Adrenal gland (tissue), 12 donors: ENCODE results near the gene SYT15. TPM values are rescaled to one million over a fixed set of nuclear protein-coding genes. Genes with fewer than 3 reads are reported as not detected.
A peak's percentile ranks its signal among the peaks of the same experiment; 100 is the strongest.

Source experiments
- DNase-seq, 7 donors: peaks; one replicate each; pipeline ENCODE4 v3.0.0-alpha.2; 2019 to 2020
- H3K27ac ChIP-seq, 5 donors: fragments of 200-600 bp; sonication (generic) in 4 of 5; 1 replicate in 3 of 5; 2 replicates in 2 of 5; pipeline versions ENCODE4 v1.5.1 to v1.8.0; 2016 to 2020; ENCODE audit warnings: mild to moderate bottlenecking in 1 of 5
- H3K27me3 ChIP-seq: fragments of 200-600 bp; 2 replicates; pipeline ENCODE4 v1.8.0; 2021
- H3K36me3 ChIP-seq, 2 donors: fragments of 200-600 bp; replicated peaks in 1 of 2; 1 replicate in 1 of 2; 2 replicates in 1 of 2; pipeline versions ENCODE4 v1.5.1 to v1.8.0; 2018 to 2022
- H3K4me1 ChIP-seq, 2 donors: fragments of 200-600 bp; replicated peaks in 1 of 2; 1 replicate in 1 of 2; 2 replicates in 1 of 2; pipeline versions ENCODE4 v1.5.1 to v1.8.0; 2018 to 2021
- H3K4me3 ChIP-seq, 4 donors: fragments of 200-600 bp; sonication (generic) in 3 of 4; one replicate each; pipeline ENCODE4 v1.5.1; 2016 to 2018
- H3K9me3 ChIP-seq, 3 donors: fragments of 200-600 bp; sonication (generic) in 1 of 3; replicated peaks in 1 of 3; 1 replicate in 2 of 3; 2 replicates in 1 of 3; pipeline versions ENCODE4 v1.5.1 to v1.8.0; 2016 to 2021
- POLR2A ChIP-seq, 2 donors: fragments of 450-650 bp; IDR thresholded peaks; one replicate each; pipeline ENCODE4 v1.6.1; 2017; ENCODE audit warnings: antibody characterized with exemption in 2 of 2, mild to moderate bottlenecking in 2 of 2, moderate library complexity in 1 of 2
- WGBS, 4 donors: extraction: QIAGEN DNeasy Blood & Tissue Kit in 2 of 4; methylation state at CpG; one replicate each; pipeline versions ENCODE4 v1.1.5 to v1.1.7; 2013 to 2017; 5-methylcytosine and 5-hydroxymethylcytosine counted together
- intact Hi-C, 2 donors: fragments of 100-400 bp; cut with DNase I; formaldehyde crosslinking; loops; one replicate each; pipeline versions ENCODE4 v1.14.1 to v1.15.0; 2022 to 2023
- polyA plus RNA-seq, 3 donors: library from polyadenylated mRNA; stranded (reverse); fragments of 200-250 nt in 2 of 3; fragments of 350-450 nt in 1 of 3; fragmentation: Illumina TruSeq in 1 of 3; extraction: RNeasy Lipid Tissue Mini Kit (QIAGEN cat#74804) in 1 of 3; gene quantifications; one replicate each; pipeline ENCODE4 v1.2.3, GENCODE V29; 2013 to 2014
- total RNA-seq, 9 donors: library from RNA; depleted of rRNA in 4 of 9; stranded (reverse); fragments of >200 nt in 4 of 9; fragments of 120-200 nt in 1 of 9; fragmentation: NEBNext Ultra II Directional in 1 of 9; extraction: Animal tissue kit (Norgen Biotek cat#: 25700) in 1 of 9; gene quantifications; one replicate each; pipeline versions ENCODE4 v1.1.0 to v1.2.4, GENCODE V29; 2013 to 2023
- TF ChIP-seq, protein P1 (sequence below), 6 experiments: fragments of 450-650 bp in 4 of 6; fragments of 200-600 bp in 2 of 6; sonication (generic) in 1 of 6; IDR thresholded peaks; 1 replicate in 5 of 6; 2 replicates in 1 of 6; pipeline versions ENCODE4 v1.5.1 to v1.8.0; 2016 to 2021; ENCODE audit warnings: antibody characterized with exemption in 6 of 6, mild to moderate bottlenecking in 2 of 6, moderate library complexity in 1 of 6
- donor health status: healthy with polysubstance abuse.
- donor health status: Bipolar disorder and iron deficiency.
- donor health status: DM: yes; HTN: yes; CAD: no.
- donor health status: DM: no; HTN: no; CAD: no.
- donor health status: DM: no; HTN: no; CAD: no.
- donor health status: DM: yes; HTN: yes; CAD: no.

Gene SYT15
- total and polyA plus RNA-seq, 12 donors = 0.72 to 32.5 (median 2.1) TPM

GRCh38 chr10:46541017-46541661 is 37.8 kb upstream of the SYT15 start:
- Histone ChIP-seq H3K4me1 (peaks cover 5% of the 10 kb centered on the region in 2 donors), H3K27me3 (peaks cover 19% of the 10 kb centered on the region), H3K27ac (no peak overlapping the region), H3K36me3 (no peaks in the 10 kb centered on the region), H3K4me3 (peak overlapping the region in 1 of 4 donors; percentile 48), H3K9me3 (no peaks in the 10 kb centered on the region)
- intact Hi-C loops = no loop called here
- TF ChIP-seq, protein P1, sequence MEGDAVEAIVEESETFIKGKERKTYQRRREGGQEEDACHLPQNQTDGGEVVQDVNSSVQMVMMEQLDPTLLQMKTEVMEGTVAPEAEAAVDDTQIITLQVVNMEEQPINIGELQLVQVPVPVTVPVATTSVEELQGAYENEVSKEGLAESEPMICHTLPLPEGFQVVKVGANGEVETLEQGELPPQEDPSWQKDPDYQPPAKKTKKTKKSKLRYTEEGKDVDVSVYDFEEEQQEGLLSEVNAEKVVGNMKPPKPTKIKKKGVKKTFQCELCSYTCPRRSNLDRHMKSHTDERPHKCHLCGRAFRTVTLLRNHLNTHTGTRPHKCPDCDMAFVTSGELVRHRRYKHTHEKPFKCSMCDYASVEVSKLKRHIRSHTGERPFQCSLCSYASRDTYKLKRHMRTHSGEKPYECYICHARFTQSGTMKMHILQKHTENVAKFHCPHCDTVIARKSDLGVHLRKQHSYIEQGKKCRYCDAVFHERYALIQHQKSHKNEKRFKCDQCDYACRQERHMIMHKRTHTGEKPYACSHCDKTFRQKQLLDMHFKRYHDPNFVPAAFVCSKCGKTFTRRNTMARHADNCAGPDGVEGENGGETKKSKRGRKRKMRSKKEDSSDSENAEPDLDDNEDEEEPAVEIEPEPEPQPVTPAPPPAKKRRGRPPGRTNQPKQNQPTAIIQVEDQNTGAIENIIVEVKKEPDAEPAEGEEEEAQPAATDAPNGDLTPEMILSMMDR (IDR thresholded peaks at IDR 0.05) = peak in 1 of 6 experiments; percentile 15
- TF ChIP-seq POLR2A (IDR thresholded peaks at IDR 0.05) = no peak
- peak in 4 of 7 donors; percentile 13 to 27 (median 21) for DNase-seq
- WGBS, 4 donors = 10 to 18% (median 12%) methylated on average over 30 to 42 of the region's 42 CpGs

- no peaks in the 10 kb centered on the region for H3K36me3 ChIP-seq
- DNase-seq = peak in 4 of 7 donors; percentile 2 to 13 (median 8)
- H3K27ac ChIP-seq = no peak overlapping the region
- peaks cover 11% of the 10 kb centered on the region for H3K27me3 ChIP-seq
- intact Hi-C loops = no loop called here
- TF ChIP-seq, protein P1 (IDR thresholded peaks at IDR 0.05) = no peak
- no peak for TF ChIP-seq POLR2A (IDR thresholded peaks at IDR 0.05)
- no peaks in the 10 kb centered on the region for H3K9me3 ChIP-seq
- 82 to 91% (median 85%) methylated on average over 7 of the region's 7 CpGs for WGBS, 4 donors
- H3K4me1 ChIP-seq = peaks cover 5% of the 10 kb centered on the region in 2 donors
- peak overlapping the region in 1 of 4 donors; percentile 48 for H3K4me3 ChIP-seq
Measured at GRCh38 chr10:46541735-46542566, 37.0 kb upstream of the SYT15 start.

DNA sequence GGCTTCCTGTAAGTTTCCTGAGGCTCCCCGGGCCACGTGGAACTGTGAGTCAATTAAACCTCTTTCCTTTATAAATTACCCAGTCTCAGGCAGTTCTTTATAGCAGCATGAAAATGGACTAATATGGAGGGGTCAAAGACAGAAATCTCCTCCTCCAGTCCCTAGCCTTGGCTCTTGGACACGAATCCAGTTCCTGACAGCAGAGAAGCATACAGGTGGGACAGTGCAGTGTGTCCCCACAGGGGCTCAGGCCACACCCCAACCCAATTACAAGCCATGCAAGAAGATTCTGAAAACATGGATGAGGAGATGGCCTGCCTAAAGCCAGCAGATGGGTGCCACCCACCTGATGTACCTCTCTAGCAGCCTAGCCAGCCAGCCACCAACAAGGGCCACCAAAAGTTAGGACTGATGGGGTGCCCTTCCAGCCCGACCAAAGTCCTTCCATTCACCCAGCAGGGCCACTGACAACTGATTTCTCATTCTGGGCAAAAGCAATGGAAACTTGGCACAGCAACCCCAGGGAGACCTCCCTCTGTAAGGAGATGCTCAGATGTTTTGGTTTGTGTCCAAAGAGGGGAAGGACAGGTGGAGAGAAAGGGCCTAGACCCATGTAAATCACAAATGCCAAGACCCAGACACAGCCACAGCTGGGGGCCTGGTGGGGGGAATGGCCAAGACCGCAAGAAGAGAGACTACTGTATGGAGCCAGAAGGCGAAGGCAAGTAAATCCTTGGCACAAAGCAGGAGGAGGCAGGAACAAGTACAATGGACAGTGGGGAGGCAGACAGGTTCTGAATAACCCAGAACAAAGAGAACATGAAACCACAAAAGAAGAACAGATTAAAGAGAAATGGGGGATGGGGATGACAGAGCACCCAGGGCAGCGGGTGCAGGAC is 36.1 kb upstream of the SYT15 start:
- Histone ChIP-seq H3K27me3 (peaks cover 9% of the 10 kb centered on the region), H3K27ac (no peak overlapping the region), H3K36me3 (no peaks in the 10 kb centered on the region), H3K4me1 (peaks cover 5% of the 10 kb centered on the region in 2 donors), H3K4me3 (no peak overlapping the region), H3K9me3 (no peaks in the 10 kb centered on the region)
- DNase-seq = peak in 4 of 7 donors; percentile 8 to 14 (median 11)
- no peak for TF ChIP-seq POLR2A (IDR thresholded peaks at IDR 0.05)
- TF ChIP-seq, protein P1 (IDR thresholded peaks at IDR 0.05) = no peak
- WGBS, 4 donors = 77 to 87% (median 84%) methylated on average over 7 of the region's 7 CpGs
- intact Hi-C loops = no loop called here
